ENCODE data around the gene RNF43. TPM values are rescaled to one million over a fixed set of nuclear protein-coding genes. Genes with fewer than 3 reads are reported as not detected.

RNF43 gene
- total and polyA plus RNA-seq, 2 of the 13 experiments (the other 11 are each of a cell fraction or from before 2014, with no cell fraction given): 31.0 to 53.4 TPM

DNA sequence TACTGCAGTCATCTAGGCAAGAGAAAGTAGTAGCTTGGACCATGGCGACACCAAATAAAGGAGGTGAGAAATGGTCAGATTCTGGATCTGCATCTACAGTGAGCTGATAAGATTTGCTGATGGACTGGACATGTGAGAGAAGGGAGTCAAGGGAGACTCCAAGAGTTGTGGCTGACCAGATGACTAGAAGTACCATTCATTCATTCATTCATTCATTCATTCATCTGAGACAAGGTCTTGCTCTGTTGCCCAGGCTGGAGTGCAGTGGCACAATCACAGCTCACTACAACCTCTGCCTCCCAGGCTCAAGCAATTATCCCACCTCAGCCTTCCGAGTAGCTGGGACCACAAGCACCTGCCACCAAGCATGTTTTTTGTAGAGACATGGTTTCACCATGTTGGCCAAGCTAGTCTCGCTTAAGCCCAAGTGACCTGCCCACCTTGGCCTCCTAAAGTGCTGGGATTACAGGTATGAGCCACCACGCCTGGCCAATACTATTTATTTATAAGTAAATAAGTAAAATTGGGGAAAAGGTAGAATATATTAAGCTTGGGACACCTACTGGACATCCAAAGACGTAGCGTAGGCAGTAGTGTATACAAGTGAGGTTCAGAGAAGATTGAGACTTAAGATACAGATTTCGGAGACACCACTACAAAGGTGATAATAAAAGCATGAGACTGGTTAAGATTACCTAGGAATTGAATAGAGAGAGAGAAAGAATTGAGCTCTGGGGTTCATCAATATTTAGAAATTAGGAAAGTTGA lies 15.7 kb upstream of the RNF43 start:
- CTCF ChIA-PET (ENCODE audit: low intra/inter-chr PET ratio, low total read pairs): no interaction called here

More for the DNA sequence above, 15.7 kb upstream of the RNF43 start:
- ATAC-seq (0 out of 3 replicates have a peak, but pooled peaks have one; percentile 32), DNase-seq (ENCODE audit: low spot score) (no peak), FAIRE-seq (no peak)
- POLR2A ChIA-PET: interaction anchor here (0.6 to 0.8 kb wide), 3 partner anchors 16 to 1537 kb away, joined by 3 to 4 read pairs (median 3); partner anchors contain the start of genes RNF43 and SUPT4H1
- H3K79me2 ChIP-seq (ENCODE audit: insufficient read depth, low read length): no peaks in the 10 kb centered on the region
- no peak overlapping the region for H3K4me2 ChIP-seq (ENCODE audit: low read depth, low read length)
- intact Hi-C loops (cut with micrococcal nuclease; ENCODE audit: unreplicated experiment): no loop called here
- in situ Hi-C loops (cut with HindIII; ENCODE audit: extremely low pct_ligation_motif_present, low pct_unique_long_range_greater_than_20kb): no loop called here
- no peak overlapping the region for H3K27ac ChIP-seq (ENCODE audit: extremely low read length, insufficient read depth, low read length)
- BruUV-seq (replicated peaks): no TSS peak
- no peak overlapping the region for H3K4me3 ChIP-seq (replicated peaks in 1 of 3; ENCODE audit: insufficient read depth in 1 of 3, low read depth in 2 of 3, low read length in 3 of 3)
- H3K9me3 ChIP-seq (ENCODE audit: low read length): no peaks in the 10 kb centered on the region
- no peak overlapping the region for H3K9ac ChIP-seq (ENCODE audit: insufficient read depth, low read depth, low read length)
- TF ChIP-seq, protein P1, sequence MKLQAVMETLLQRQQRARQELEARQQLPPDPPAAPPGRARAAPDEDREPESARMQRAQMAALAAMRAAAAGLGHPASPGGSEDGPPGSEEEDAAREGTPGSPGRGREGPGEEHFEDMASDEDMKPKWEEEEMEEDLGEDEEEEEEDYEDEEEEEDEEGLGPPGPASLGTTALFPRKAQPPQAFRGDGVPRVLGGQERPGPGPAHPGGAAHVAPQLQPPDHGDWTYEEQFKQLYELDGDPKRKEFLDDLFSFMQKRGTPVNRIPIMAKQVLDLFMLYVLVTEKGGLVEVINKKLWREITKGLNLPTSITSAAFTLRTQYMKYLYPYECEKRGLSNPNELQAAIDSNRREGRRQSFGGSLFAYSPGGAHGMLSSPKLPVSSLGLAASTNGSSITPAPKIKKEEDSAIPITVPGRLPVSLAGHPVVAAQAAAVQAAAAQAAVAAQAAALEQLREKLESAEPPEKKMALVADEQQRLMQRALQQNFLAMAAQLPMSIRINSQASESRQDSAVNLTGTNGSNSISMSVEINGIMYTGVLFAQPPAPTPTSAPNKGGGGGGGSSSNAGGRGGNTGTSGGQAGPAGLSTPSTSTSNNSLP (IDR thresholded peaks at IDR 0.05; ENCODE audit: low read depth, low read length): no peak
- no peak for TF ChIP-seq ZNF235 (CRISPR knock-in tag; IDR thresholded peaks at IDR 0.05; ENCODE audit: borderline replicate concordance)
- TF ChIP-seq, protein P2, sequence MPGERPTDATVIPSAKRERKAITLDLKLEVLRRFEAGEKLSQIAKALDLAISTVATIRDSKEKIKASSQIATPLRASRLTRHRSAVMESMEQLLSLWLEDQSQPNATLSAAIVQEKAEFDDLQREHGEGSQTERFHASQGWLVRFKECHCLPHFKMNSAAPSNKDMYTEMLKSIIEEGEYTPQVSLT (CRISPR knock-in tag; IDR thresholded peaks at IDR 0.05; ENCODE audit: borderline replicate concordance, low read depth): no peak
- TF ChIP-seq RARA (CRISPR knock-in tag; IDR thresholded peaks at IDR 0.05): no peak
- no peak for TF ChIP-seq GATAD1 (CRISPR knock-in tag; IDR thresholded peaks at IDR 0.05)
- no peak for TF ChIP-seq SRSF4 (IDR thresholded peaks at IDR 0.05; ENCODE audit: low read depth, low read length, poor library complexity, severe bottlenecking)
- TF ChIP-seq TBX2 (CRISPR knock-in tag; IDR thresholded peaks at IDR 0.05; ENCODE audit: borderline replicate concordance): no peak
- peak; percentile 64; the same call in 1 of the 2 replicates for TF ChIP-seq ZNF24 (IDR thresholded peaks at IDR 0.05)
- H3K36me3 ChIP-seq (replicated peaks in 1 of 2; ENCODE audit: control insufficient read depth in 1 of 2, insufficient read depth in 2 of 2, low read length in 2 of 2): no peaks in the 10 kb centered on the region
- WGBS (ENCODE audit: low lambda C conversion rate): 25% methylated on average over 7 of the region's 7 CpGs
- peaks cover 0 to 10% of the 10 kb centered on the region in 2 experiments; a peak in 1 of 5 replicates for H3K27me3 ChIP-seq (ENCODE audit: control insufficient read depth in 1 of 2, insufficient read depth in 2 of 2, low read length in 2 of 2)
- H2AFZ ChIP-seq (ENCODE audit: low read length): no peak overlapping the region
- 0 out of 2 replicates have a peak, but pooled peaks cover 5% of the 10 kb centered on the region for H3K4me1 ChIP-seq (ENCODE audit: insufficient read depth, low read length)
- H4K20me1 ChIP-seq (ENCODE audit: insufficient read depth, low read length): no peaks in the 10 kb centered on the region
